ENCODE data around the gene CFAP61.

Gene CFAP61

GRCh38 chr20:20277894-20278335 lies 225.6 kb downstream of the CFAP61 start:
- no peaks in the 10 kb centered on the region for H3K27me3 ChIP-seq (ENCODE audit: insufficient read depth, low read depth, severe bottlenecking)
- TF ChIP-seq CTCF (IDR thresholded peaks at IDR 0.05; ENCODE audit: low read depth, low read length) = no peak
- no peak overlapping the region for H3K27ac ChIP-seq
- DNase-seq = no peak
- peaks cover 2% of the 10 kb centered on the region for H3K9me3 ChIP-seq (ENCODE audit: severe bottlenecking)
- no peaks in the 10 kb centered on the region for H3K36me3 ChIP-seq
- no peak overlapping the region for H3K4me3 ChIP-seq (ENCODE audit: low read depth, low read length)

- TF ChIP-seq CTCF (IDR thresholded peaks at IDR 0.05; ENCODE audit: low read depth, low read length) = no peak
- Histone ChIP-seq H3K27me3 (ENCODE audit: insufficient read depth, low read depth, severe bottlenecking) (no peaks in the 10 kb centered on the region), H3K27ac (no peak overlapping the region), H3K4me3 (ENCODE audit: low read depth, low read length) (no peak overlapping the region), H3K36me3 (no peaks in the 10 kb centered on the region), H3K9me3 (ENCODE audit: severe bottlenecking) (no peaks in the 10 kb centered on the region)
- no peak for DNase-seq
These were observed 233.7 kb downstream of the CFAP61 start for GRCh38 chr20:20286061-20286460.

DNA sequence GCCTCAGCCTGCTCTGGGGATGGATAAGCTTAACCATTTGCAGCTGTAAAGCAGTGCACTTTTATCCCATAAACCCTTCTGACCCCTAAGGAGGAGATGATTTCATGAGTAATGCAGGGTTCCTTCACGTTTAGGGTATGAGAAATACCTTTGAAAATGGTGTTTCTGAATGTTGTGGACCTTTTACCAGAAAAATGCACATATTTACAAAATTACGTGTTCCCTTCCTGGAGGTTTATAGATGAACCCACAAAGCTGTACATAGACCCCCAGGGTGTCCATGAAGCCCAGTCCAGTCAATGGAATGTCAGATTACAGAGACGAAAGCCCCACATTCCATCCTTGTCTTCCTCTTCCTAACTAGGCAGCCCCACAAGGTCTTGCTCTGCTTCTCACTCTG lies 237.0 kb downstream of the CFAP61 start:
- DNase-seq = no peak
- Histone ChIP-seq H3K27ac (no peak overlapping the region), H3K36me3 (no peaks in the 10 kb centered on the region), H3K4me3 (ENCODE audit: low read depth, low read length) (no peak overlapping the region), H3K27me3 (ENCODE audit: insufficient read depth, low read depth, severe bottlenecking) (no peaks in the 10 kb centered on the region), H3K9me3 (ENCODE audit: severe bottlenecking) (no peaks in the 10 kb centered on the region)
- TF ChIP-seq CTCF (IDR thresholded peaks at IDR 0.05; ENCODE audit: low read depth, low read length) = no peak

DNA sequence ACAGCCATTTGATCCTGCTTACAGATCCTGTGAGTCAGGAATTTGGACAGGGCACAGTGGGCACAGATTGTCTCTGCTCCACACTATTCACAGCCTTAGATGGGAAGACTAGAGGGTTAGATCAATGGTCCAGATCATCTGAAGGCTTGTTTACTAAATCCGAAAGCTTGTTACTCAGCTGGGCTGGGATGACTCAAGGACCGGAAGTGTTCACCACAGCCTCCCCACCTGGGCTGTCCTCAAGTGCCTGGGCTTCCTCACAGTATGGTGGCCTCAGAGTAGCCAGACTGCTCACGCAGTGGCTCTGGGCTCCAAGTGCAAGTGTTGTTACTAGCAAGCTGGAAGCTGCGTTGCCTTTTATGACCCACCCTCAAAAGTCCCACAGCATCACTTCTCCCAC lies 240.1 kb downstream of the CFAP61 start:
- H3K9me3 ChIP-seq (ENCODE audit: severe bottlenecking) = no peaks in the 10 kb centered on the region
- no peaks in the 10 kb centered on the region for H3K27me3 ChIP-seq (ENCODE audit: insufficient read depth, low read depth, severe bottlenecking)
- H3K27ac ChIP-seq = no peak overlapping the region
- no peaks in the 10 kb centered on the region for H3K36me3 ChIP-seq
- H3K4me3 ChIP-seq (ENCODE audit: low read depth, low read length) = no peak overlapping the region
- DNase-seq = no peak
- no peak for TF ChIP-seq CTCF (IDR thresholded peaks at IDR 0.05; ENCODE audit: low read depth, low read length)

DNA sequence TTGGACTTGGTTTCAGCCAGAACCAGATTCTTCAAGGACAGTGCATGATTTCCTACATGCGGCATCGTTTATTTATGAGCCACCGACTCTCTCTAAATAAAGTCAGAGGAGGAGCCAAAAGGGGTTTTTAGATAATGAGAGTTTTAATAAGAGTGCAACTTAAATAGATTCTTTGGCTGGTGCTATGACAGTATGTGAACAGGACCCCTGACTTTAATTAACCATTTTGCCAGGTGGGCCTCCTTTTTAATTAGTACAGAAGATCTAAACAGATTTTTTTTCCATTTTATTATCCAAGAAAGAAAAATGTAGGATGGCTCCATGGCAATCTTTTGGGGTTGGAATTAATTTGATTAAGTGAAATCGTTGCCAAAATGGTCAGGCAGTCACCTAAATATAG lies 240.8 kb downstream of the CFAP61 start:
- Histone ChIP-seq H3K27ac (no peak overlapping the region), H3K4me3 (ENCODE audit: low read depth, low read length) (no peak overlapping the region), H3K27me3 (ENCODE audit: insufficient read depth, low read depth, severe bottlenecking) (no peaks in the 10 kb centered on the region), H3K9me3 (ENCODE audit: severe bottlenecking) (no peaks in the 10 kb centered on the region), H3K36me3 (no peaks in the 10 kb centered on the region)
- no peak for DNase-seq
- TF ChIP-seq CTCF (IDR thresholded peaks at IDR 0.05; ENCODE audit: low read depth, low read length) = no peak

DNA sequence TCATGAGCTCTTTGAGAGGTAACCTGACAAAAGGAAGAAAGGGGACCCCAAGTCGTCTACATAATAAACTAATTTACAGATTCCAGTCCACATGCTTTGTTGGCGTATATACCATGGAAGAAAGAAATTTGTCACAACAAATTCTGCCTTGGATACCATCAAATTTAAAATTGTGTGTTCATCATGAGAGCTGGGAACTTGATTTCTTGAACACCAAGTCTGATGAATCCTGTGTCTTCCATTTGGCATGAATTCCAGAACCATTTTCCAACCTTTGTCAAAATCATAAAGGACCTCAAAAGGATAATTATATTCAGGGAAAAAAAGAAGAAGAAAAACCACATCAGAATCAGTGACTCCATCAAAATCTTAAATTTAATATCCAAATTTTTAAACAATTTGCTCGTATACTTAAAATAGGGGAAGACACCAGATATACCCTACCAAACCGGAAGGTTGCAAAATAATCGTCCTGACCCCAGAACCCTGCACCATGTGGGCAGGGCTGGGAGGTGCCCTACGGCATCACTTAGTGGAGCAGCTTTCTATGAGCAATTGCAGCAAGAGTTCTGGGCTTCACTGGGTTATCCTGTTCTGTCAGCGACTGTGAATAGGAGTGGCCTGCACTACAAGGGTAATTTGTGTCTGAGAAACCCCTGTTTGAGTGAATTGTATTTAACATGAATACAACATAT lies 241.5 kb downstream of the CFAP61 start:
- no peak overlapping the region for H3K27ac ChIP-seq
- TF ChIP-seq CTCF (IDR thresholded peaks at IDR 0.05; ENCODE audit: low read depth, low read length) = no peak
- no peak for DNase-seq
- H3K27me3 ChIP-seq (ENCODE audit: insufficient read depth, low read depth, severe bottlenecking) = no peaks in the 10 kb centered on the region
- H3K4me3 ChIP-seq (ENCODE audit: low read depth, low read length) = no peak overlapping the region
- no peaks in the 10 kb centered on the region for H3K36me3 ChIP-seq
- H3K9me3 ChIP-seq (ENCODE audit: severe bottlenecking) = no peaks in the 10 kb centered on the region
